SHP77 treated with DMSO at 0.1 percent for 48 hours (cell line): Measurements from ENCODE around the gene MYF6.

Experiments
- DNase-seq: peaks from one replicate; lab custom pipeline; 2025; lab: John Stamatoyannopoulos, UW

Gene MYF6

DNA sequence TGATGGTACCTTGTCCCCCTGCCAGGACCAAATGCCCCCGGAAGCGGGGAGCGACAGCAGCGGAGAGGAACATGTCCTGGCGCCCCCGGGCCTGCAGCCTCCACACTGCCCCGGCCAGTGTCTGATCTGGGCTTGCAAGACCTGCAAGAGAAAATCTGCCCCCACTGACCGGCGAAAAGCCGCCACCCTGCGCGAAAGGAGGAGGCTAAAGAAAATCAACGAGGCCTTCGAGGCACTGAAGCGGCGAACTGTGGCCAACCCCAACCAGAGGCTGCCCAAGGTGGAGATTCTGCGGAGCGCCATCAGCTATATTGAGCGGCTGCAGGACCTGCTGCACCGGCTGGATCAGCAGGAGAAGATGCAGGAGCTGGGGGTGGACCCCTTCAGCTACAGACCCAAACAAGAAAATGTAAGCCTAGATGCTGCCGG is 410 bp downstream of the MYF6 start:
- DNase-seq = no peak

- no peak for DNase-seq
These were observed 983 bp downstream of the MYF6 start for GRCh38 chr12:80708259-80708974.

- DNase-seq = no peak
These were observed 1.5 kb downstream of the MYF6 start for GRCh38 chr12:80708975-80709328.

DNA sequence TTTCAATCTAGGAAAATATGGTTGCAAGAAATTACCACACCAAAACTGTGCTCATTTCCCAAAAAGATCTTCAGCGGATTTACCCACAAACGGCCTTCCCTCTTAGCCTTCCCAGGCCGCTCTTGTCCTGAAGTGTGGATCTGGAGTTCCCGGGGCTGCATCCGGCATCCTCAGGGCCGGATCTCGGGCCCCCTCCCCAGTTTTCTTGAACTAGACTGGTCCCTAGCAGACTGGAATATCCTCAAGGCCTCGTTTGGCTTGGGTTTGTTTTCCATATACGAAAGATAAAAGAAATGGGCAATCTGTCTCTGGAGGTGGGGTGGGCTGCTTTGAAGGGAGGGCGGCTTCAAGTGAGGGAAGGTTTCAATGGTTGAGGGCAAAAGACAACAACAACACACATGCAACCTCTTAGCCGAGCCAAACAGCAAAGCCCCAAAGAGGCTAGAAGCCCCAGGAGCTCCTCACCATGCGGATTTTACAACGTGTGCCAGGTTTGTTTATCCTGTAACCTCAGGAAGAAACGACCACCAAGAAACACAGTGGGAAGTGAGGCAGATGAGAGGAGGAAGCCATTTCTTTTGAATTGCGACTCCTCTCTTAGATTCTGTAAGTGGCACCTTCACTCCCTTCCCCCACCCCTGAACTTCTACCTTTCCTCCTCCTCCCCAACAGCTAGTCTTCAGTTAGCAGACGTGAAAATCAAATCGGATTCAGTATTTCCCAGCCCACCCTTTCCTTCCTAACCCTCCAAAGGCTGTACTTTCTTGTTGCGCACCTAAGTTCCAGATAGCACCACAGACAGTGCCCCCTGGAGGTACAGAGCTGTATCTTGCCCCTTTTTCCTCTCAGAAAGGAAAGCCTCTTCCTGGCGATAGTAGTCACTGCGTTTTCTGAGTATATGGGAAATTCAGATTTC is 2.6 kb downstream of the MYF6 start:
- no peak for DNase-seq

DNA sequence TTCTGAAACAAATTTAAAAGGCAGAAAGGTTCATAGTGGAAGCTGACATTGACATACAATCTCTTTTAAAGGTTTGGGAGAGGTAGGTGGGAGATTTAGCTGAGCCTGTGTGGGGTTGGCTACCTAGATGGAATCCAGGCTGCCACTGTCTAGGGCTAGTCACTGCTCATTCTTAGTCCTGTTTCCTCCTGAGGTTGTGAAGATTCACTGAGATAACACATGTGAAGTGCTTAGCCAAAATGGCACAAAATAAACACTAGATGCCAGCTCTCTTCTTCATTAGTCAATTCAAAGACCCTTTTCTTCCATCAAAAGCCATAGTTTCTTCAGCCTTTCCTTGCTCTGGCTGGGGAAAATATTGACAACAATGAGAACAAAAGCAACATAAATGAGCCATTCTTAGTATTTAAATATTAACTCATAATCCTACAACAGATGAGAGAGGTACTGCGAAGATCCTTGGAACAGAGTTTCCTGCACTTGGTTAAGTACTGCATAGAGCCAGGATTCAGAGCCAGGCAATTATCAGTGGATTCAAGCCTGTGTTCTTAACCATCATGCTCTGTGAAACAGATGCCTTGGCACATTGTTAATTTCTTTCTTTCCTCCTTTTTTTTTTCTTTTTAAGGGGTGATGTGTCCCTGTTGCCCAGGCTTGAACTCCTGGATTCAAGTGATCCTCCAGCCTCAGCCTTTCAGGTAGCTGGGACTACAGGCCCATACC is 3.5 kb downstream of the MYF6 start:
- DNase-seq = no peak

DNA sequence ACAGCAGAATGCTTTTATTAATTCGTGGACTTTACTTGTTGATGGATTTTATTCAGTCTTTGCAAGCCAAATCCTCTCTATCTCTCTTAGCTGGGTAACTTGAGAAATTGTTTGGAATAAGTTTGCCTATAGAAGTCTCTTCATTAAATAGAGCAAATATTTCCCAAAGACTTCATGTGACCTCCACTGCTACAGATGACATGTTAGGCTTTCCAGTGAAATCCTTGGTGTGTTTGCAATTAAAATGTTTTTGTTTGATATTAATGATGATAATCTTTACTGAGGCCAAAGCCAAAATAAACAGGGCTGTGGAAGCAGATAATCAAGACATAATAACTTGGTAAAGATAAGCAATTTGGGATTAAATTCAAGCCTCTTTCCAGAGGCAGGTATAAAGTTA is 4.4 kb downstream of the MYF6 start:
- DNase-seq = no peak

DNA sequence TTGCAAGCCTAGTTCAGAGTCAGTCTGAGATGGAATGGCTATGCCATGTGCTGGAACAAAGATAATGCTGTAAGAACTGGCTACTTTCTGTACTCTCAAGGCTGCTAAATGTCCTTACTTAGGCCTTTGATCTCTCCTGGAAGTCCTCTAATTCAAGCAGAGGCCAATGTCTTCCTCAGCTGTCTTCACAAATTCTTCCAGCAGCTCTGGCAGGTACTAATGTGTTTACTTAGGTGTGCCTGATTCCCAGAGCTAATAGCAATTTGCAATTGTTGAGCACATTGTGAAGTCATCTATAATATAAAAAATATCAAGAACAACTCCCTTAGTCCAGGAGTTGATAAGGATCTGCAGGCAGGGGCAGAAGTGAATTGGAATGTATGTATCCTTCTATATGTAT is 5.4 kb downstream of the MYF6 start:
- DNase-seq = no peak

DNA sequence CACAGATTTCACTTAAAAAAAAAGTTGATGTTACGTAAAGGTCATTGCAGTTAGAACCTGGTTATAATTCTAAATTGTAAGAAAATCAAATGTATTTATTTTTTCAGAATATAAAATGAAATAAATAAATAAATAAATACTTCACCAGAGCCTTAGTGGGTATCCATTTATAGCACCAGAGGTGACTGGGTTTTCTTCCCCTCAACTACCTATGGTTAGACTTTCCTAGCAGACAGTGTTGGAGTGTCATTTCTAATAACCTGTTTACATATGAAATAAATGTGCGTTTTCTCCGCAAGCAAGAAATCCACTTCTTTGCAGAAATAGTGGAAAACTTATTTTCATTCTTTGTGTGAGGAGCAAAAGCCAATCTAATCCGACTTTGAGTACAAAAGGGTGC is 6.0 kb downstream of the MYF6 start:
- DNase-seq = no peak

GRCh38 chr12:80714055-80714454 is 6.6 kb downstream of the MYF6 start:
- no peak for DNase-seq

DNA sequence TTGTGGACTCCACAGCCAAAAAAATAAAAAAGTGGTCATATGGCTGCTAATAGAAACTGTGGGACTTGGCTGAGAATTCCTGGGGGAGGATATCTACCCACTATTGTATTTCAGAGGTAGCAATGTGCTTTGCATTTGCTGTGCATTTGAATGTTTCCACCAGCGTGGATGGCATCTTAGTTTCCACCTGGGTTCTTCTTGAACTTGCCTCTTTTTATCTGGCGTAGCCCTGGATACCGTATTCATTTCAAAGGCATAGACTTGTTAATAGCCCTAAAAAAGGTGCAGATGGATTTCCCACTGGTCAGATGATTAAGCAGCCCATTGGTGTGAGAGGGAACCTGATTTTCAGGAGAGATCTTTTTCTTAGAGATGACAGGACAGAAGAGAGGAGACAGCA is 7.4 kb downstream of the MYF6 start:
- DNase-seq = no peak

DNA sequence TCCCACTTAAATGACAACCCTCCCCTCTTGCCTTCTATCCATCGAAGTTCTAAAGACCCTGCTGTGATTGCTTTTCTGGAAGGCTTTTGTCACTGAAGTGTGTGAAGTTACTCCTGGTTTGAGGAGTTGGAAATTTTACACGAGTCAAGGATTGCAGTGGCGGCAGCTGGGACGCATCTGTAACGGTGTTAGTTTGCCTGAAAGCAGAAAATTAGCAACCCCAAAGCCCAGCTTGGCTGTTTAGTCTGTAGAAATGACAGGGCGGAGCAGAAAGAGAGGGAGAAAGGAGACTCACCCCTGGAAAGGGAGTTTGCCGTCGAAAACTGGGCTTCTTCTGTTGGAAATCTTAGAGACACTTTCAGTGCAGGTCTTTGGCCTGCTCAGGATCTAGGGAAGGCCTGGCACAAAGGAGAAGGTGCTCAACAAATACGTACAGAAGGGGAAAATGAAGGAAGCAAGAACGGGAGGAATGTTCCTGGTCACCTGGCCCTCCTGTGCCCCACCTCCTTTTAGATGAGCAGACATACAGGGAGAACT is 8.3 kb downstream of the MYF6 start:
- no peak for DNase-seq

DNA sequence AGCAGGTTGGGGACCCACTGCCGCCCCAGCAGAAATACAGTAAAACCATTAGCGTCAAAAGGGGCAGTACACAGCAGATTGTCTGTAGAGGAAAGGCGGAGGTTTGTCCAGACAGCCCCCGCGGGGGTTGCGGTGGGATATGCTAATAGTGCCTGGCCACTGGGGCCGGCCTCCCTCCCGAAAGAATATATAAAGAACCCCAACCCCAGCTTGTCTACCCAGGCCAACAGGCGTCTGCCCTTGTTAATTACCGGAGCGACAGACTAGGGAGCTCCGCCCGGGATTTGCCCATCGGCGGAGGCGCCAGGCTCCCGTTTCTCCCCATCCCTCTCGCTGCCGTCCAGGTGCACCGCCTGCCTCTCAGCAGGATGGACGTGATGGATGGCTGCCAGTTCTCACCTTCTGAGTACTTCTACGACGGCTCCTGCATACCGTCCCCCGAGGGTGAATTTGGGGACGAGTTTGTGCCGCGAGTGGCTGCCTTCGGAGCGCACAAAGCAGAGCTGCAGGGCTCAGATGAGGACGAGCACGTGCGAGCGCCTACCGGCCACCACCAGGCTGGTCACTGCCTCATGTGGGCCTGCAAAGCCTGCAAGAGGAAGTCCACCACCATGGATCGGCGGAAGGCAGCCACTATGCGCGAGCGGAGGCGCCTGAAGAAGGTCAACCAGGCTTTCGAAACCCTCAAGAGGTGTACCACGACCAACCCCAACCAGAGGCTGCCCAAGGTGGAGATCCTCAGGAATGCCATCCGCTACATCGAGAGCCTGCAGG is 9.4 kb downstream of the MYF6 start, which contains the start of gene MYF5:
MYF5 (plus strand) TSS at position 217 of the 774 bp plus-strand sequence; CDS start at position 369, 152 bp downstream.
- DNase-seq = no peak

- DNase-seq = no peak
These were observed 10.4 kb downstream of the MYF6 start for GRCh38 chr12:80717856-80718255.

GRCh38 chr12:80720516-80720915 is 13.1 kb downstream of the MYF6 start:
- no peak for DNase-seq

GRCh38 chr12:80721326-80721725 is 13.9 kb downstream of the MYF6 start:
- DNase-seq = no peak

DNA sequence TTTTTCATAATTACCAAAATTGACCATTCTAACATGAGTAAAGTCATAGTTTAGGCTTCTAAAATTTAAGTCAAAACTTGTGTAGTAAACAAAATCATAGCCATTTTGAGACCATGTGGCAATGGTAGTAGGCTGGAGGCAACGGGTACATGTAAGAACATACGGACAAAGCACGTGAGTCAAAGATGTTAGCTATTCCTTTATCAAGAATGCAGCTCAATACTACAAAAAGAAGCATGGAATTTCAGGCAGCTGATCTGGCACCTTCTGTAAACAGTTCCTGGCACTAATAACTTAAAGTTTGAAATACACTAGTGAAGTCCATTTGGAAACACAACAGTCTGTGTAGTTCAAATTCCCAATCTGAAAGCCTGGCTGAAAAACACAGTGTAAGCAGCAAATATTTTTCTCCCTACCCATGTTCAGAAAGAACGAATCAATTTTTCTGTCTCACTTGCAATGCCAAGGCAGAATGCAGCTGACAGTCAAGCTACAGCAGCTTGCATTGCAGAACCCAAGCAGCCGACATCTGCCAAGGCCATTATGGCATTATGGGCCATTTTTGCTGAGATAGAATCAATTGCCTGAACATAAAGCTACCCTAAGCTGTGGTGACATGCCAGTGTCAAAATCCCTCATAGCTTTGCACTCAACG is 38.5 kb downstream of the MYF6 start:
- DNase-seq = no peak

DNA sequence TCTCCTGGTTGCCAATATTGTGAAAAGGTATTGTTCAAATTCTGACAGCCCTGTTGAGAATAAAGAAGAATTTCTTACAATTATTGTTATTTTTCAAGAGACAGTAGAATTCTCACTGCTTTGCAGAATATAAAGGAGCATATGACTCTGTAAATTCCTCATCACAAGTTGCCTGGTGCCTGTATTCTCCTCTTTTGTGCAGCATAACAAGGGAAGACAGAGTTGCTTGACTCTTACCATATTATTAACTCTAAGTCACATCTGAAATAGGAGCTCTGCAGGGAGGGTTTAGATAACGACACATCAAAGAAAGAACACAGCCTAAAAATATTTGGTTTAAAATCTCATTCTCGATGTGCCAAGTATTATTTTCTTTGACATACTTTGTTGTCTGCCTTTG is 40.4 kb downstream of the MYF6 start:
- DNase-seq = no peak

- no peak for DNase-seq
These were observed 42.0 kb downstream of the MYF6 start for GRCh38 chr12:80749456-80749855.

GRCh38 chr12:80752464-80752863 is 45.0 kb downstream of the MYF6 start:
- DNase-seq = no peak

DNA sequence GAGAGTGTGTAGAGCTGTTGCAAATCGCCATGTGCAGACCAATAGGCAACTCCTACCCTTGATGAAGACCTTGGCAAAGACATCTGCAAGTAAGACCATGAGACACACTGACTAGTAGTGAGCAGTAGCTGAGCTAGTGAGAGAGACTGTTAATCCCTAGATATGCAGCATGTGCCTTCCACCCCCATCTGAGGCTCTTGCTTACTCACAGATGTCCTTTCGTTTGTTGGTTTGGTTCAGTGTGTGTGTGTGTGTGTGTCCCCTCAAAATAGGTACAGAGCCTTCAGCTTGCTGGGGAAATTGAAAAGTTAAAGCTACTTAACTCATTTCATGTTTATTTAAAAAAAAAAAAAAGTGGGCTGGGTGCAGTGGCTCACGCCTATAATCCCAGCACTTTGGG is 46.8 kb downstream of the MYF6 start:
- DNase-seq = no peak

GRCh38 chr12:80756875-80757274 is 49.4 kb downstream of the MYF6 start:
- no peak for DNase-seq
